A549 treated with ZK216348 at 1 μM for 4 hours (cell line): ENCODE results near the gene TGM5. TPM values are rescaled to one million over a fixed set of nuclear protein-coding genes. Genes with fewer than 3 reads are reported as not detected.

ENCODE experiments used
- total RNA-seq: library from RNA; stranded (reverse); fragments of 200-300 nt; extraction: Qiagen RNA extraction; gene quantifications from 5 replicates; pipeline ENCODE4 v1.2.3, GENCODE V29; 2022; ENCODE audit warnings: low read depth

The TGM5 gene, protein sequence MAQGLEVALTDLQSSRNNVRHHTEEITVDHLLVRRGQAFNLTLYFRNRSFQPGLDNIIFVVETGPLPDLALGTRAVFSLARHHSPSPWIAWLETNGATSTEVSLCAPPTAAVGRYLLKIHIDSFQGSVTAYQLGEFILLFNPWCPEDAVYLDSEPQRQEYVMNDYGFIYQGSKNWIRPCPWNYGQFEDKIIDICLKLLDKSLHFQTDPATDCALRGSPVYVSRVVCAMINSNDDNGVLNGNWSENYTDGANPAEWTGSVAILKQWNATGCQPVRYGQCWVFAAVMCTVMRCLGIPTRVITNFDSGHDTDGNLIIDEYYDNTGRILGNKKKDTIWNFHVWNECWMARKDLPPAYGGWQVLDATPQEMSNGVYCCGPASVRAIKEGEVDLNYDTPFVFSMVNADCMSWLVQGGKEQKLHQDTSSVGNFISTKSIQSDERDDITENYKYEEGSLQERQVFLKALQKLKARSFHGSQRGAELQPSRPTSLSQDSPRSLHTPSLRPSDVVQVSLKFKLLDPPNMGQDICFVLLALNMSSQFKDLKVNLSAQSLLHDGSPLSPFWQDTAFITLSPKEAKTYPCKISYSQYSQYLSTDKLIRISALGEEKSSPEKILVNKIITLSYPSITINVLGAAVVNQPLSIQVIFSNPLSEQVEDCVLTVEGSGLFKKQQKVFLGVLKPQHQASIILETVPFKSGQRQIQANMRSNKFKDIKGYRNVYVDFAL
- not detected in 5 replicates for total RNA-seq

DNA sequence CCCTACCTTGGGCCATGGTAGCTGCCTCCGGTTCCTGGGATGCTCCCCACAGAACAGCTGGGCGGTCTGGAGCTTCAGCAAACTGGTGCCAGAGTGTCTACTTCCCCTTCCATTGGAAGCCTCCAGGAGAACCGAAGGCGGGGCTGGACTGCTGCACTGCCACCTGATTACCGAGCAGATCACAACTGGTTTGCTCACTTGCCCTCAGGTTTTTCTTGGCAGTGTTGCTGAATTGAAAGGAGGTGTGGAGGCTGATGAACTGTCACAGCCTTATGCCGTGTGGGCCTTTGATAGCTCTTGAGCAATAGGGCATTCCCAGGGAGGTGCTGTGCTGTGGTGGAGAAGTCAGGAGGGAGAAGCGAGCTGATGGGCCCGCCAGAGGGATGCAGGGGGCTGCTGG, at the start of gene TGM5:
TSS of gene TGM5 (minus strand) at position 95 of the 400 bp plus-strand sequence. CDS start at position 16, 79 bp downstream.

DNA sequence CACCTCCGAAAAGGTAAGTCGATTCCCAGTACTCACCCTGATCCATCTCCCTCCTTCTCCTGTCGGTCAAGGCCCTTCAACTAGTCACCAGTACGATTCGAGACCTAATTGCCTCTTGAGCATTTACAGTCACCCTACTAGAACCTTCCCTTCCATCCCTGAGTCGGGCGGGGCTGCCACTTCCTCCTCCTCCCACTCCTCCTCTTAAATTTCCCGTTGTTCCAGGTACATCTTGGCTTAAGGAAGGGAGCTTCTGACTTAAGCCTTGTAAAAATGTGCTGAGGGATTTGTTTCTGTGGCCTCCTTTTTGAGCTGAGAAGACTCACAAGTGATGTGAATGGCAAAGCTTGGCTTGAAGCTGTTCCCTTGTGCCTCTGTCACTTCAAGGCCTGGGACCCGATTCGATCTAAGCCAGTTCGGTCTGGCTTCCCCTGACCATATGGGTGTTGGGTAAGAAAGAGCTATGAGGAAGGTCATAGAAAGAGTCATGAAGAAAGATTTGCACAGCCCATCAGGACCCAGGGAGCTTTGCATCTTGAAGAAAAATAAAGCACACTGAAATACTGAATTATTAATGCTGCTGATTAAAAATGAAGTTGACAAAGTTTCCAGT, 35.6 kb upstream of the TGM5 start, which contains the start of gene TGM7:
TSS of gene TGM7 (minus strand) at position 51 of the 613 bp plus-strand sequence.

DNA sequence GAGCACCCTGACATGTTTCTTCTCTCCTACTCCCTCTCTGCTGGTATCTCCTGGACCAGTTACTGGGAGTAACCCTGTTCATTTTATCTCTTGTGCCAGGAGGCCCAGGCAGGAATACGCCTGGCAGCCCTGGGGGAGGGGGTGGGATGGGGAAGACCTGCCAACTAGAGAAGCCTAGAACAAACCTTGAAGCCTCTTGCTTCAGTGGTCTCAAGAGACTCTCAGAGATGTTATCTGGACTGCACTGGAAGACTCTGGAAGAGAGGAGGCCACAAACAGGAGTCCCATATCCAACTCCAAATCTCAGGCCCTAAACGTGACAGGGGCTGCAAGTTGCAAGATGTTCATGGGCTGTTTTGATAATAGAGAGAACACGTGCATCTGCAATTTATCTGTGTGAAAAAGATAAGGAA, 45.7 kb downstream of the TGM5 start, which contains the start of gene EPB42:
TSS of gene EPB42 (minus strand) at position 28 of the 413 bp plus-strand sequence. CDS start 193 bp downstream, outside the sequence.

DNA sequence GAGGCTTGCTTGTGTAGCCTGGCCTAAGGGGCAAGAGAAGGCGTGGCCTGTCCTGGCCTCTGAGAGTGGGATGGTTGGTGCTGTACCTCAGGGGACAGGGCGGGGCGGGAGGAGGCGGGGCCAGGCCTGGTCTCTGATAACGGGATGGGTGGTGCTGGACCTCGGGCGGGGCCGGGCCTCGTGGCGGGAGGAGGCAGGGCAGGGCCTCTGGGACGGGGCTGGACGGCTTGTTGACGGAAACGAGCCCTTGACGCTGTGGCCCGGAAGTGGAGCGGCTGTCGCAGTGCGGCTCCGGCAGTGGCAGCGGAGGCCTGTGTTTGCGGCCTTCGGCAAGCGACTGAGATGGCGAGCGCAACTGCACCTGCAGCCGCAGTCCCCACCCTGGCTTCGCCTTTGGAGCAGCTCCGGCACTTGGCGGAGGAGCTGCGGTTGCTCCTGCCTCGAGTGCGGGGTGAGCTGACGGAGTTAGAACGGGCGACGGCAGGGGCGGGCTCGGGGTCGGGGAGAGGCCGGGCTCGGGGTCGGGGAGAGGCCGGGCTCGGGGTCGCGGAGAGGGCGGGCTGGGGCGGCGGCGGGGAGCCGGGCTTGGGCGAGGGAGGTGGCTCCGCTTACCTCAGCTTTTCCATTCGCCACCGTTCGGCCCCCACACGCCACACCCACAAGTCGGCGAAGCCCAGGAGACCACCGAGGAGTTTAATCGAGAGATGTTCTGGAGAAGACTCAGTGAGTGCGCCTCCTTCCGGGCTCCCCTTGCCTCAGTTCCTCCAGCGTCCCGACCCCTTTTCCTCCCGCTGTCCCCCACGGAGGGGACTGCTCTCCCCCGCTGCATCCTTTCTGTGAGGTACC, 81.3 kb downstream of the TGM5 start, which contains the start of gene CCNDBP1:
TSS of gene CCNDBP1 (plus strand) at position 247 of the 846 bp plus-strand sequence. CDS start at position 343, 96 bp downstream.

Other genes starting within 250 kb of the TGM5 start
- 4.3 to 5.5 TPM (median 4.4 TPM) in 5 replicates for gene UBR1, start 160.9 kb downstream of the TGM5 start, total RNA-seq
- 5.8 to 9.7 TPM (median 8.0 TPM) in 5 replicates for gene TMEM62, start 133.3 kb downstream of the TGM5 start, total RNA-seq
- gene CCNDBP1, start 81.5 kb downstream of the TGM5 start, total RNA-seq, result 23.4 to 31.0 TPM (median 25.4 TPM) in 5 replicates
- not detected in 5 replicates for gene EPB42, start 45.9 kb downstream of the TGM5 start, total RNA-seq
- gene TGM7, start 35.3 kb upstream of the TGM5 start, total RNA-seq, result not detected in 5 replicates
- gene LCMT2, start 63.6 kb upstream of the TGM5 start, total RNA-seq, result 5.7 to 8.2 TPM (median 7.4 TPM) in 5 replicates
- gene ZSCAN29, start 104.1 kb upstream of the TGM5 start, total RNA-seq, result 7.1 to 12.5 TPM (median 9.3 TPM) in 5 replicates
- gene TUBGCP4, start 104.2 kb upstream of the TGM5 start, total RNA-seq, result 4.1 to 8.3 TPM (median 6.6 TPM) in 5 replicates
- gene TP53BP1, start 226.2 kb upstream of the TGM5 start, total RNA-seq, result 17.4 to 21.4 TPM (median 20.6 TPM) in 5 replicates